DMS 273 (cell line): ENCODE data around the gene RGS13.

Experiments used
- DNase-seq: peaks from one replicate; lab custom pipeline; 2025; ENCODE audit not compliant: unreplicated experiment; lab: John Stamatoyannopoulos, UW

RGS13 gene

GRCh38 chr1:192626366-192627179 is 9.4 kb upstream of the RGS13 start:
- no peak for DNase-seq

- DNase-seq: no peak
Measured at GRCh38 chr1:192627901-192628300, 8.0 kb upstream of the RGS13 start.

- DNase-seq: no peak
Measured at GRCh38 chr1:192628396-192629057, 7.4 kb upstream of the RGS13 start.

GRCh38 chr1:192629612-192630011 is 6.3 kb upstream of the RGS13 start:
- no peak for DNase-seq

GRCh38 chr1:192630521-192631287 is 5.2 kb upstream of the RGS13 start:
- no peak for DNase-seq

- no peak for DNase-seq
Measured at GRCh38 chr1:192631749-192632148, 4.2 kb upstream of the RGS13 start.

GRCh38 chr1:192632188-192632587 is 3.8 kb upstream of the RGS13 start:
- no peak for DNase-seq

GRCh38 chr1:192632641-192633532 is 3.1 kb upstream of the RGS13 start:
- no peak for DNase-seq

- peak; percentile 4 for DNase-seq
Measured at GRCh38 chr1:192633533-192634253, 2.3 kb upstream of the RGS13 start.

GRCh38 chr1:192635041-192635440 is 906 bp upstream of the RGS13 start:
- no peak for DNase-seq

GRCh38 chr1:192639607-192640368 is 3.8 kb downstream of the RGS13 start:
- DNase-seq: peak; percentile 10

- DNase-seq: no peak
Measured at GRCh38 chr1:192652159-192652558, 16.2 kb downstream of the RGS13 start.

- DNase-seq: no peak
Measured at GRCh38 chr1:192654120-192654519, 18.2 kb downstream of the RGS13 start.

GRCh38 chr1:192654591-192655251 is 18.8 kb downstream of the RGS13 start:
- no peak for DNase-seq

GRCh38 chr1:192657760-192658159 is 21.8 kb downstream of the RGS13 start:
- DNase-seq: no peak

- no peak for DNase-seq
Measured at GRCh38 chr1:192658255-192658654, 22.3 kb downstream of the RGS13 start.

- DNase-seq: no peak
Measured at GRCh38 chr1:192660613-192661012, 24.7 kb downstream of the RGS13 start.

GRCh38 chr1:192668409-192668983 is 32.5 kb downstream of the RGS13 start:
- no peak for DNase-seq
